Pancreas (tissue), 10 donors: Measurements from ENCODE around the gene C8G. TPM values are rescaled to one million over a fixed set of nuclear protein-coding genes. Genes with fewer than 3 reads are reported as not detected.
A peak's percentile ranks its signal among the peaks of the same experiment; 100 is the strongest.

Experiments
- ATAC-seq, 4 donors: fragments of 200-7000 bp; cut with Tn5 transposase; one replicate each; pipeline versions ENCODE4 v1.8.0 to v1.9.1; 2020; ENCODE audit warnings: mild to moderate bottlenecking in 4 of 4, moderate library complexity in 4 of 4
- DNase-seq, 6 donors: peaks; one replicate each; pipeline ENCODE4 v3.0.0-alpha.2; 2020
- FAIRE-seq: peaks from 2 replicates; lab custom pipeline; 2012; peaks lifted over from hg19 to GRCh38; lab: Jason Lieb, UNC
- H3K27ac ChIP-seq, 4 donors: fragments of 200-600 bp; sonication (generic); 1 replicate in 3 of 4; 2 replicates in 1 of 4; pipeline versions ENCODE4 v1.5.0 to v1.8.0; 2020
- H3K27me3 ChIP-seq, 4 donors: fragments of 200-600 bp; one replicate each; pipeline ENCODE4 v1.8.0; 2021
- H3K36me3 ChIP-seq, 3 donors: fragments of 200-600 bp; sonication (generic) in 1 of 3; one replicate each; pipeline versions ENCODE4 v1.5.0 to v1.8.0; 2020 to 2021
- H3K4me1 ChIP-seq, 3 donors: fragments of 200-600 bp; one replicate each; pipeline ENCODE4 v1.8.0; 2021
- H3K4me3 ChIP-seq, 4 donors: fragments of 200-600 bp; sonication (generic) in 2 of 4; one replicate each; pipeline versions ENCODE4 v1.5.0 to v1.8.0; 2020 to 2021
- H3K9me3 ChIP-seq, 4 donors: fragments of 200-600 bp; one replicate each; pipeline ENCODE4 v1.8.0; 2021
- WGBS, 2 donors: extraction: QIAGEN DNeasy Blood & Tissue Kit; methylation state at CpG; one replicate each; pipeline ENCODE4 v1.1.7; 2013; 5-methylcytosine and 5-hydroxymethylcytosine counted together
- intact Hi-C, 3 donors: fragments of 100-400 bp; cut with DNase I; formaldehyde crosslinking; loops; one replicate each; pipeline versions ENCODE4 v1.11.1 to v1.14.2; 2022
- polyA plus RNA-seq, 2 donors: library from polyadenylated mRNA; stranded (reverse); fragments of 200-250 nt; gene quantifications; one replicate each; pipeline ENCODE4 v1.2.3, GENCODE V29; 2013
- total RNA-seq, 6 donors: library from RNA; stranded (reverse); fragmentation: NEBNext Ultra II Directional in 4 of 6; extraction: Animal tissue kit (Norgen Biotek cat#: 25700) in 4 of 6; gene quantifications; one replicate each; pipeline versions ENCODE4 v1.2.1 to v1.2.4, GENCODE V29; 2021 to 2023
- TF ChIP-seq, protein P1 (sequence below), 4 donors: fragments of 200-600 bp; sonication (generic) in 3 of 4; IDR thresholded peaks; one replicate each; pipeline versions ENCODE4 v1.5.0 to v1.8.0; 2021; ENCODE audit warnings: antibody characterized with exemption in 4 of 4
- donor health status: healthy with polysubstance abuse.
- donor health status: DM: no; HTN: no; CAD: no; lungs with moderate emphysema.
- donor health status: DM: no; HTN: no; CAD: no.
- donor health status: control.
- donor health status: control.
- donor health status: Bipolar disorder and iron deficiency.
- donor health status: DM: yes; HTN: yes; CAD: no.
- donor health status: DM: no; HTN: no; CAD: no.
- donor health status: DM: no; HTN: no; CAD: no.
- donor health status: DM: yes; HTN: yes; CAD: no.

Gene C8G
- total and polyA plus RNA-seq, 8 donors: 0.24 to 5.0 (median 0.84) TPM; not detected in 1

DNA sequence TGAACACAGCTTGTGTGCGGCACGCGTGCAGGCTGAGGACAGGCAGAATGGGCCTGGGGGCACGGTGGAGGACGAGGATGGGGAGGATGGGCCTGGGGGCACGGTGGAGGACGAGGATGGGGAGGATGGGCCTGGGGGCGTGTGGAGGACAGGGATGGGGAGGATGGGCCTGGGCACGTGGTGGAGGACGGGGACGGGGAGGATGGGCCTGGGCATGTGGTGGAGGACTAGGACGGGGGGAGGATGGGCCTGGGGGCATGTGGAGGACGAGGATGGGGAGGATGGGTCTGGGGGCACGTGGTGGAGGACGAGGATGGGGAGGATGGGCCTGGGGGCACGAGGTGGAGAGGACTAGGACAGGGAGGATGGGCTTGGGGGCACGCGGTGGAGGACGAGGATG, 22.5 kb upstream of the C8G start:
- FAIRE-seq (no peak), ATAC-seq (no peak), DNase-seq (peak in 1 of 6 donors; percentile 52)
- H3K4me1 ChIP-seq: no peaks in the 10 kb centered on the region
- TF ChIP-seq, protein P1, sequence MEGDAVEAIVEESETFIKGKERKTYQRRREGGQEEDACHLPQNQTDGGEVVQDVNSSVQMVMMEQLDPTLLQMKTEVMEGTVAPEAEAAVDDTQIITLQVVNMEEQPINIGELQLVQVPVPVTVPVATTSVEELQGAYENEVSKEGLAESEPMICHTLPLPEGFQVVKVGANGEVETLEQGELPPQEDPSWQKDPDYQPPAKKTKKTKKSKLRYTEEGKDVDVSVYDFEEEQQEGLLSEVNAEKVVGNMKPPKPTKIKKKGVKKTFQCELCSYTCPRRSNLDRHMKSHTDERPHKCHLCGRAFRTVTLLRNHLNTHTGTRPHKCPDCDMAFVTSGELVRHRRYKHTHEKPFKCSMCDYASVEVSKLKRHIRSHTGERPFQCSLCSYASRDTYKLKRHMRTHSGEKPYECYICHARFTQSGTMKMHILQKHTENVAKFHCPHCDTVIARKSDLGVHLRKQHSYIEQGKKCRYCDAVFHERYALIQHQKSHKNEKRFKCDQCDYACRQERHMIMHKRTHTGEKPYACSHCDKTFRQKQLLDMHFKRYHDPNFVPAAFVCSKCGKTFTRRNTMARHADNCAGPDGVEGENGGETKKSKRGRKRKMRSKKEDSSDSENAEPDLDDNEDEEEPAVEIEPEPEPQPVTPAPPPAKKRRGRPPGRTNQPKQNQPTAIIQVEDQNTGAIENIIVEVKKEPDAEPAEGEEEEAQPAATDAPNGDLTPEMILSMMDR (IDR thresholded peaks at IDR 0.05): no peak
- H3K27me3 ChIP-seq: no peaks in the 10 kb centered on the region
- H3K4me3 ChIP-seq: no peak overlapping the region
- H3K27ac ChIP-seq: no peak overlapping the region
- 91 to 95% methylated on average over 15 to 19 of the region's 19 CpGs for WGBS, 2 donors
- peaks cover 0 to 7% (median 6%) of the 10 kb centered on the region in 3 donors for H3K36me3 ChIP-seq
- no peaks in the 10 kb centered on the region for H3K9me3 ChIP-seq
- intact Hi-C loops: no loop called here

- ATAC-seq (peak in 3 of 4 donors; percentile 23 to 65 (median 59)), DNase-seq (peak in 1 of 6 donors; percentile 56), FAIRE-seq (no peak)
- H3K27me3 ChIP-seq: no peaks in the 10 kb centered on the region
- no peak overlapping the region for H3K27ac ChIP-seq
- intact Hi-C loops: no loop called here
- no peak overlapping the region for H3K4me3 ChIP-seq
- TF ChIP-seq, protein P1 (IDR thresholded peaks at IDR 0.05): no peak
- H3K36me3 ChIP-seq: peaks cover 0 to 6% (median 6%) of the 10 kb centered on the region in 3 donors
- WGBS, 2 donors: 93% methylated on average over 19 of the region's 19 CpGs
- H3K9me3 ChIP-seq: no peaks in the 10 kb centered on the region
- no peaks in the 10 kb centered on the region for H3K4me1 ChIP-seq
Observed at GRCh38 chr9:136923881-136924280, 21.2 kb upstream of the C8G start.

DNA sequence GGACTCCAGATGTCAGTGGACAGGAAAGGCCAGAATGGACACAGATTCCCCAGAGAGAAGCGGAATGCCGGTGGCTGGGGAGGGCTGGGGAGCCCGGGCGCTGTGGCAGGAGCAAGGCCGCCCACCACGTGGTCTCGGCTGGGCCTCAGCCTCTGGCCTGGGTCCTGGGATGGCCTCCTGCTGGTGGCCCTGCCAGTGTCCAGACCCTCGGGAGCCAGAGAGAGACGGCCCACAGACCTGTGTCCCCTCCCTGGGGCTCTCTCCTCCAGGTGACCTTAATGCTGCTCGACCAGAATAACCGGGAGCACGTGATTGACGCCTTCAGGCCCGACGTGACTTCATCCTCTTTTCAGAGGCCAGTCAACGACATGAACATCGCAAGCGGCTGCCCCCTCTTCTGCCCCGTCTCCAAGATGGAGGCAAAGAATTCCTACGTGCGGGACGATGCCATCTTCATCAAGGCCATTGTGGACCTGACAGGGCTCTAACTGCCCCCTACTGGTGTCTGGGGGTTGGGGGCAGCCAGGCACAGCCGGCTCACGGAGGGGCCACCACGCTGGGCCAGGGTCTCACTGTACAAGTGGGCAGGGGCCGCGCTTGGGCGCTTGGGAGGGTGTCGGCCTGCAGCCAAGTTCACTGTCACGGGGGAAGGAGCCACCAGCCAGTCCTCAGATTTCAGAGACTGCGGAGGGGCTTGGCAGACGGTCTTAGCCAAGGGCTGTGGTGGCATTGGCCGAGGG, 19.5 kb upstream of the C8G start:
- peaks cover 0 to 6% (median 6%) of the 10 kb centered on the region in 3 donors for H3K36me3 ChIP-seq
- H3K27me3 ChIP-seq: no peaks in the 10 kb centered on the region
- H3K9me3 ChIP-seq: no peaks in the 10 kb centered on the region
- DNase-seq (peak in 1 of 6 donors; percentile 62), ATAC-seq (peak in 1 of 4 donors; percentile 19), FAIRE-seq (no peak)
- intact Hi-C loops: no loop called here
- H3K4me3 ChIP-seq: no peak overlapping the region
- no peak overlapping the region for H3K27ac ChIP-seq
- H3K4me1 ChIP-seq: no peaks in the 10 kb centered on the region
- WGBS, 2 donors: 83% methylated on average over 33 of the region's 33 CpGs
- TF ChIP-seq, protein P1 (IDR thresholded peaks at IDR 0.05): no peak

DNA sequence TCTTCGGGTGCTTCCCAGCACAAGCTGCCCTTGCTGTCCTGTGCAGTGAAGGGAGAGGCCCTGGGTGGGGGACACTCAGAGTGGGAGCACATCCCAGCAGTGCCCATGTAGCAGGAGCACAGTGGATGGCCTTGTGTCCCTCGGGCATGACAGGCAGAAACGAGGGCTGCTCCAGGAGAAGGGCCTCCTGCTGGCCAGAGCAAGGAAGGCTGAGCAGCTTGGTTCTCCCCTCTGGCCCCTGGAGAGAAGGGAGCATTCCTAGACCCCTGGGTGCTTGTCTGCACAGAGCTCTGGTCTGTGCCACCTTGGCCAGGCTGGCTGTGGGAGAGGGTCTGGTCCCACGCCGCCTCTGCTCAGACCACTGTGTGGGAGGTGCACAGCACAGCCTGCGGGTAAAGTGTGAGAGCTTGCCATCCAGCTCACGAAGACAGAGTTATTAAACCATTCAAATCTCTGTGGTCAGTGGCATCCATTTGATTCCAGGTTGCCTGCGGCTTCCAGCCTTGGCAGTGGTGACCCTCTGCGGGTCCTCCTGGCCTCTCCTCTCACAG, 18.8 kb upstream of the C8G start:
- WGBS, 2 donors: 83 to 89% methylated on average over 9 of the region's 9 CpGs
- Histone ChIP-seq H3K36me3 (peaks cover 0 to 6% (median 0%) of the 10 kb centered on the region in 3 donors), H3K27ac (no peak overlapping the region), H3K4me1 (no peaks in the 10 kb centered on the region), H3K9me3 (no peaks in the 10 kb centered on the region), H3K27me3 (no peaks in the 10 kb centered on the region), H3K4me3 (no peak overlapping the region)
- intact Hi-C loops: no loop called here
- FAIRE-seq (no peak), ATAC-seq (no peak), DNase-seq (no peak)
- TF ChIP-seq, protein P1 (IDR thresholded peaks at IDR 0.05): no peak

- DNase-seq: no peak
- no peak for ATAC-seq
- WGBS, 2 donors: 96% methylated on average over 13 of the region's 13 CpGs
- peaks cover 0 to 6% (median 0%) of the 10 kb centered on the region in 3 donors for H3K36me3 ChIP-seq
- no peaks in the 10 kb centered on the region for H3K4me1 ChIP-seq
- intact Hi-C loops: no loop called here
- no peaks in the 10 kb centered on the region for H3K27me3 ChIP-seq
- no peak overlapping the region for H3K27ac ChIP-seq
- FAIRE-seq: no peak
- H3K4me3 ChIP-seq: no peak overlapping the region
- H3K9me3 ChIP-seq: no peaks in the 10 kb centered on the region
- TF ChIP-seq, protein P1 (IDR thresholded peaks at IDR 0.05): no peak
Observed at GRCh38 chr9:136926749-136927148, 18.3 kb upstream of the C8G start.
